Prostate gland (tissue), 2 donors: Measurements from ENCODE around the gene RANBP3. TPM values are rescaled to one million over a fixed set of nuclear protein-coding genes. Genes with fewer than 3 reads are reported as not detected.
A peak's percentile ranks its signal among the peaks of the same experiment; 100 is the strongest.

Experiments
- DNase-seq: peaks from one replicate; pipeline ENCODE4 v3.0.0-alpha.2; 2019; ENCODE audit warnings: low spot score
- H3K27ac ChIP-seq, 2 donors: fragments of 200-600 bp; sonication (generic); 2 replicates each; pipeline ENCODE4 v1.5.1; 2017 to 2019
- H3K27me3 ChIP-seq: fragments of 200-600 bp; sonication (generic); replicated peaks from 2 replicates; pipeline ENCODE4 v1.5.1; 2019; ENCODE audit not compliant: insufficient read depth
- H3K36me3 ChIP-seq, 2 donors: fragments of 200-600 bp; sonication (generic); 1 replicate in 1 of 2; 2 replicates in 1 of 2; pipeline versions ENCODE4 v1.5.1 to v1.8.1; 2017 to 2019
- H3K4me1 ChIP-seq: fragments of 200-600 bp; sonication (generic); replicated peaks from 2 replicates; pipeline ENCODE4 v1.5.1; 2019
- H3K4me3 ChIP-seq, 2 donors: fragments of 200-600 bp; sonication (generic); 2 replicates each; pipeline ENCODE4 v1.5.1; 2017 to 2019
- H3K9me3 ChIP-seq: fragments of 200-600 bp; sonication (generic); 2 replicates; pipeline ENCODE4 v1.5.1; 2017
- POLR2A ChIP-seq: fragments of 450-650 bp; IDR thresholded peaks from one replicate; pipeline ENCODE4 v1.6.1; 2016; ENCODE audit warnings: antibody characterized with exemption, mild to moderate bottlenecking
- POLR2AphosphoS5 ChIP-seq: sonication (generic); formaldehyde crosslinking; IDR thresholded peaks from one replicate; pipeline ENCODE4 v1.6.1; 2017; ENCODE audit warnings: antibody characterized with exemption
- WGBS: methylation state at CpG from one replicate; pipeline ENCODE4 v1.1.5; 2018; 5-methylcytosine and 5-hydroxymethylcytosine counted together
- intact Hi-C: fragments of 100-400 bp; cut with DNase I; formaldehyde crosslinking; loops from one replicate; pipeline ENCODE4 v1.14.2; 2022
- total RNA-seq, 2 donors: library from RNA; depleted of rRNA; stranded (reverse); fragments of >200 nt; gene quantifications; one replicate each; pipeline ENCODE4 v1.1.0, GENCODE V29; 2016
- TF ChIP-seq, protein P1 (sequence below), 4 experiments: fragments of 200-600 bp in 2 of 4; fragments of 450-650 bp in 2 of 4; sonication (generic) in 2 of 4; IDR thresholded peaks; 1 replicate in 3 of 4; 2 replicates in 1 of 4; pipeline ENCODE4 v1.5.1; 2016 to 2019; ENCODE audit warnings: antibody characterized with exemption in 4 of 4, mild to moderate bottlenecking in 2 of 4, moderate library complexity in 2 of 4

Gene RANBP3
- total RNA-seq, 2 donors from 2014 or later: 84.6 to 120 TPM

- intact Hi-C loops: no loop called here
- no peak for DNase-seq
- no peaks in the 10 kb centered on the region for H3K36me3 ChIP-seq
- no peak overlapping the region for H3K4me3 ChIP-seq
- H3K27me3 ChIP-seq: no peaks in the 10 kb centered on the region
- peak overlapping the region; percentile 6 to 33 for H3K27ac ChIP-seq
- no peak for TF ChIP-seq POLR2AphosphoS5
- no peak for TF ChIP-seq POLR2A
- TF ChIP-seq, protein P1, sequence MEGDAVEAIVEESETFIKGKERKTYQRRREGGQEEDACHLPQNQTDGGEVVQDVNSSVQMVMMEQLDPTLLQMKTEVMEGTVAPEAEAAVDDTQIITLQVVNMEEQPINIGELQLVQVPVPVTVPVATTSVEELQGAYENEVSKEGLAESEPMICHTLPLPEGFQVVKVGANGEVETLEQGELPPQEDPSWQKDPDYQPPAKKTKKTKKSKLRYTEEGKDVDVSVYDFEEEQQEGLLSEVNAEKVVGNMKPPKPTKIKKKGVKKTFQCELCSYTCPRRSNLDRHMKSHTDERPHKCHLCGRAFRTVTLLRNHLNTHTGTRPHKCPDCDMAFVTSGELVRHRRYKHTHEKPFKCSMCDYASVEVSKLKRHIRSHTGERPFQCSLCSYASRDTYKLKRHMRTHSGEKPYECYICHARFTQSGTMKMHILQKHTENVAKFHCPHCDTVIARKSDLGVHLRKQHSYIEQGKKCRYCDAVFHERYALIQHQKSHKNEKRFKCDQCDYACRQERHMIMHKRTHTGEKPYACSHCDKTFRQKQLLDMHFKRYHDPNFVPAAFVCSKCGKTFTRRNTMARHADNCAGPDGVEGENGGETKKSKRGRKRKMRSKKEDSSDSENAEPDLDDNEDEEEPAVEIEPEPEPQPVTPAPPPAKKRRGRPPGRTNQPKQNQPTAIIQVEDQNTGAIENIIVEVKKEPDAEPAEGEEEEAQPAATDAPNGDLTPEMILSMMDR (IDR thresholded peaks at IDR 0.05): no peak
- peaks cover 24% of the 10 kb centered on the region for H3K4me1 ChIP-seq
- 27% methylated on average over 6 of the region's 6 CpGs for WGBS
- no peaks in the 10 kb centered on the region for H3K9me3 ChIP-seq
These were observed 23.6 kb downstream of the RANBP3 start for GRCh38 chr19:5954293-5954692.

- TF ChIP-seq POLR2A (no peak), POLR2AphosphoS5 (no peak)
- TF ChIP-seq, protein P1 (IDR thresholded peaks at IDR 0.05): no peak
- Histone ChIP-seq H3K4me3 (no peak overlapping the region), H3K4me1 (peaks cover 24% of the 10 kb centered on the region), H3K9me3 (no peaks in the 10 kb centered on the region), H3K27ac (peak overlapping the region; percentile 6 to 33), H3K36me3 (no peaks in the 10 kb centered on the region), H3K27me3 (no peaks in the 10 kb centered on the region)
- intact Hi-C loops: no loop called here
- no peak for DNase-seq
- WGBS: 39% methylated on average over 17 of the region's 17 CpGs
These were observed 24.2 kb downstream of the RANBP3 start for GRCh38 chr19:5953680-5954213.

GRCh38 chr19:5953030-5953589 lies 24.8 kb downstream of the RANBP3 start:
- Histone ChIP-seq H3K36me3 (no peaks in the 10 kb centered on the region), H3K4me1 (peaks cover 21% of the 10 kb centered on the region), H3K9me3 (no peaks in the 10 kb centered on the region), H3K27ac (no peak overlapping the region), H3K4me3 (no peak overlapping the region), H3K27me3 (no peaks in the 10 kb centered on the region)
- TF ChIP-seq, protein P1 (IDR thresholded peaks at IDR 0.05): no peak
- TF ChIP-seq POLR2A: no peak
- DNase-seq: no peak
- 71% methylated on average over 5 of the region's 5 CpGs for WGBS
- intact Hi-C loops: no loop called here

DNA sequence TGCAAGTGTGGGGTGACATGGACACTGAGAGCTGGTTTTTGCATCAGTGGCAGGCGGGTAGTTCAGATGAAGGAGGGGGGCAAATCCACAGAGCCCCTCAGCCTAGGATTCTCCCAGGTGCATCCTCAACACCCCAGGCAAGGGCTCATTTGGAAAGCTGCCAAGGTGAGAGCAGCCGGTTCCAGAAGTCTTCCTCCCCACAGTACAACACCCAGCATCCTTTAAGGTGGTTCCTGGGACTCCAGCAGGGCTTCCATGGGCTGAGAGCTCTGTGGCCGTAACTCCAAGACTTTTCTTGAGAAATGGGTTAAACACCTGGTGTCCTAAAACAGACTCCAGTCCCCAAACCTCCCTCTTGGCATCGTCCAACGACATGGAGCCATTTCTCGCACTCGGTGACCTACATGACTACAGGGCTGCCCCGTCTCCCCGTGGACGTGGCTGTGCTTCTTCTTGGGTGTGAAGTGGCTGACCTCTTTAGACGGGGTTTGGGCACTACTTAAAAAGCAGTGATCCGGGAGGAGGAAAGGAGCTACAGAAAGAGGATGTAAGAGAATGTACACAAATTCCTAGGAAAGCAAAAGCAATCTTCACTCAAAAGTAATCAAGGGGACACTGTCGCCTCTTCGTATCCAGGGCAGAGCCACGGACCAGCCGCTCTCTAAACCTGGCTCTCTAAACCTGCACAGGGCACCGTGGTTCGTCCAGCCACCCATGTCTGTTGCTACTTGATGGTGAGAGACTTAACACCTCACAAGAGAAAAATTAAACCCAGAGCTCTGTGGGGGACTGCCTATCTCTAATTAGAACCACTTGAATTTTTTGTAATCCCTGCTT lies 25.5 kb downstream of the RANBP3 start:
- Histone ChIP-seq H3K36me3 (no peaks in the 10 kb centered on the region), H3K27me3 (no peaks in the 10 kb centered on the region), H3K27ac (no peak overlapping the region), H3K4me3 (no peak overlapping the region), H3K4me1 (peaks cover 18% of the 10 kb centered on the region), H3K9me3 (no peaks in the 10 kb centered on the region)
- intact Hi-C loops: no loop called here
- TF ChIP-seq, protein P1 (IDR thresholded peaks at IDR 0.05): no peak
- TF ChIP-seq POLR2A (no peak), POLR2AphosphoS5 (no peak)
- 68% methylated on average over 18 of the region's 18 CpGs for WGBS
- DNase-seq: no peak
